K562 (cell line): ENCODE measurements around the gene FHIP2A. TPM values are rescaled to one million over a fixed set of nuclear protein-coding genes. Genes with fewer than 3 reads are reported as not detected.
A peak's percentile ranks its signal among the peaks of the same experiment; 100 is the strongest.

Experiments used
- ATAC-seq: fragments of 200-7000 bp; cut with Tn5 transposase; 3 replicates; pipeline ENCODE4 v1.9.1; 2020; ENCODE audit warnings: moderate library complexity
- BruUV-seq: library from RNA; stranded (reverse); fragments of 400-500 nt; replicated peaks from 2 replicates; lab custom pipeline; 2021; lab: Mats Ljungman, UMichigan
- CTCF ChIA-PET: fragments of 300-600 bp; formaldehyde crosslinking; extraction: SDS; loops from one replicate; lab custom pipeline; 2021; ENCODE audit warnings: low intra/inter-chr PET ratio; lab: Yijun Ruan, JAX
- POLR2A ChIA-PET: fragments of 300-600, 350-650 bp; sonication (Branson Sonifier 250); formaldehyde crosslinking; extraction: SDS; loops from one replicate; lab custom pipeline; 2021; ENCODE audit warnings: antibody characterized with exemption, inconsistent platforms; lab: Yijun Ruan, JAX
- DNase-seq, 4 experiments: peaks; one replicate each; pipeline versions ENCODE4 v3.0.0 to v3.0.0-alpha.2; 2011 to 2018; ENCODE audit warnings: low spot score in 3 of 4, mixed read lengths in 3 of 4; ENCODE audit errors: extremely low read depth in 1 of 4
- FAIRE-seq: peaks from 2 replicates; lab custom pipeline; 2011; peaks lifted over from hg19 to GRCh38; lab: Jason Lieb, UNC
- H2AFZ ChIP-seq: 2 replicates; pipeline ENCODE4 v1.6.0; 2011; ENCODE audit warnings: low read depth, low read length, control low read depth, inconsistent platforms
- H3K27ac ChIP-seq: fragments of 200-600 bp; 3 replicates; pipeline ENCODE4 v1.8.0; 2011; ENCODE audit warnings: low read depth, mild to moderate bottlenecking, control low read depth, inconsistent platforms, low read length, moderate library complexity, mixed read lengths; ENCODE audit errors: extremely low read depth
- H3K27me3 ChIP-seq, 2 experiments: fragments of 300-600 bp in 1 of 2; 2 replicates in 1 of 2; 3 replicates in 1 of 2; pipeline versions ENCODE4 v1.6.0 to v1.8.0; 2011; ENCODE audit warnings: inconsistent platforms in 2 of 2, low read length in 2 of 2, mild to moderate bottlenecking in 1 of 2, mixed read lengths in 1 of 2, moderate library complexity in 1 of 2; ENCODE audit not compliant: control insufficient read depth in 2 of 2, insufficient read depth in 2 of 2
- H3K36me3 ChIP-seq: fragments of 300-600 bp; 3 replicates; pipeline ENCODE4 v1.8.0; 2011; ENCODE audit warnings: mild to moderate bottlenecking, low read length, inconsistent platforms; ENCODE audit not compliant: control insufficient read depth, insufficient read depth
- H3K4me1 ChIP-seq, 2 experiments: fragments of 200-600 bp in 1 of 2; replicated peaks in 1 of 2; 2 replicates in 1 of 2; 3 replicates in 1 of 2; pipeline versions ENCODE4 v1.5.1 to v1.8.0; 2011; ENCODE audit warnings: inconsistent platforms in 2 of 2, low read length in 2 of 2, mild to moderate bottlenecking in 1 of 2, mixed read lengths in 1 of 2, moderate library complexity in 1 of 2; ENCODE audit not compliant: control insufficient read depth in 2 of 2, insufficient read depth in 2 of 2
- H3K4me2 ChIP-seq: 2 replicates; pipeline ENCODE4 v1.6.1; 2011; ENCODE audit warnings: low read length, control low read depth, inconsistent platforms, mixed read lengths; ENCODE audit not compliant: insufficient read depth
- H3K4me3 ChIP-seq: fragments of 200-600 bp; sonication (generic), shearing (Covaris generic); 2 replicates; pipeline ENCODE4 v1.5.1; 2016; ENCODE audit warnings: control low read depth, inconsistent platforms
- H3K79me2 ChIP-seq: fragments of 200-600 bp; 3 replicates; pipeline ENCODE4 v1.8.0; 2011; ENCODE audit warnings: low read length, inconsistent platforms; ENCODE audit not compliant: control insufficient read depth, insufficient read depth
- H3K9ac ChIP-seq, 2 experiments: 2 replicates each; pipeline versions ENCODE4 v1.6.0 to v1.6.1; 2011; ENCODE audit warnings: low read depth in 2 of 2, low read length in 2 of 2, control low read depth in 1 of 2, inconsistent platforms in 1 of 2, mild to moderate bottlenecking in 1 of 2, mixed read lengths in 1 of 2; ENCODE audit not compliant: insufficient read depth in 1 of 2
- H3K9me1 ChIP-seq: one replicate; pipeline ENCODE4 v1.6.0; 2011; ENCODE audit warnings: inconsistent platforms, mild to moderate bottlenecking, low read length, moderate library complexity; ENCODE audit not compliant: control insufficient read depth, insufficient read depth
- H3K9me3 ChIP-seq: replicated peaks from 2 replicates; pipeline ENCODE4 v1.5.1; 2011; ENCODE audit warnings: low read depth, low read length, inconsistent platforms; ENCODE audit not compliant: control insufficient read depth, insufficient read depth
- H4K20me1 ChIP-seq: replicated peaks from 2 replicates; pipeline ENCODE4 v1.6.1; 2011; ENCODE audit warnings: low read length, inconsistent platforms, mixed read lengths; ENCODE audit not compliant: control insufficient read depth, insufficient read depth
- ASH1L ChIP-seq: fragments of 450-650 bp; IDR thresholded peaks from 2 replicates; pipeline ENCODE4 v1.6.1; 2018; ENCODE audit warnings: borderline replicate concordance, mild to moderate bottlenecking, low read depth; ENCODE audit not compliant: partially characterized antibody
- CBFA2T3 ChIP-seq: fragments of 450-650 bp; IDR thresholded peaks from 2 replicates; pipeline ENCODE4 v1.6.1; 2017
- CEBPG ChIP-seq, 3 experiments: fragments of 200-800 bp in 1 of 3; sonication (Bioruptor generic) in 1 of 3; sonication (generic) in 1 of 3; formaldehyde crosslinking in 1 of 3; IDR thresholded peaks in 2 of 3; conservative IDR thresholded peaks in 1 of 3; 2 replicates each; pipeline versions ENCODE4 v1.6.1 to v1.8.0; 2016 to 2022; ENCODE audit warnings: missing compliant biosample characterization in 2 of 3, missing genetic modification characterization in 2 of 3, mild to moderate bottlenecking in 1 of 3, missing genetic modification reagents in 1 of 3
- DDX20 ChIP-seq: fragments of 450-650 bp; IDR thresholded peaks from 2 replicates; pipeline ENCODE4 v1.6.1; 2016; ENCODE audit warnings: missing genetic modification characterization, low read depth, mild to moderate bottlenecking, missing compliant biosample characterization, moderate library complexity
- MEIS2 ChIP-seq: fragments of 450-650 bp; IDR thresholded peaks from 2 replicates; pipeline ENCODE4 v1.6.1; 2014; ENCODE audit warnings: mild to moderate bottlenecking; ENCODE audit not compliant: partially characterized antibody
- SP1 ChIP-seq: sonication (generic); formaldehyde crosslinking; IDR thresholded peaks from 2 replicates; pipeline ENCODE4 v1.8.1; 2022; ENCODE audit warnings: mild to moderate bottlenecking, missing genetic modification reagents
- STAG1 ChIP-seq: sonication (generic); formaldehyde crosslinking; IDR thresholded peaks from 2 replicates; pipeline ENCODE4 v1.5.0; 2020; ENCODE audit warnings: missing genetic modification reagents, borderline replicate concordance
- STAT6 ChIP-seq: sonication (generic); formaldehyde crosslinking; IDR thresholded peaks from 2 replicates; pipeline ENCODE4 v1.8.1; 2023; ENCODE audit warnings: mild to moderate bottlenecking, missing genetic modification reagents
- TAL1 ChIP-seq: fragments of 450-650 bp; IDR thresholded peaks from 2 replicates; pipeline ENCODE4 v1.6.1; 2016; ENCODE audit warnings: mild to moderate bottlenecking
- TCF3 ChIP-seq: sonication (generic); formaldehyde crosslinking; IDR thresholded peaks from 2 replicates; pipeline ENCODE4 v1.4.0; 2020; ENCODE audit warnings: mild to moderate bottlenecking, missing genetic modification reagents
- ZBTB49 ChIP-seq: sonication (generic); formaldehyde crosslinking; IDR thresholded peaks from 2 replicates; pipeline ENCODE4 v1.8.0; 2022; ENCODE audit warnings: missing genetic modification reagents, mild to moderate bottlenecking, borderline replicate concordance
- ZC3H8 ChIP-seq: fragments of 450-650 bp; IDR thresholded peaks from 2 replicates; pipeline ENCODE4 v1.6.1; 2017
- ZFP36 ChIP-seq: fragments of 150-350 bp; IDR thresholded peaks from 2 replicates; pipeline ENCODE4 v1.6.1; 2018; ENCODE audit warnings: low read length, low read depth; ENCODE audit not compliant: partially characterized antibody
- ZNF561 ChIP-seq: fragments of 450-650 bp; formaldehyde crosslinking; conservative IDR thresholded peaks from 2 replicates; pipeline ENCODE4 v1.4.0; 2020; ENCODE audit warnings: mild to moderate bottlenecking, moderate library complexity
- in situ Hi-C: fragments of 300-500 bp; cut with MboI; formaldehyde crosslinking; loops from 4 replicates; pipeline ENCODE4 v1.15.0; 2018; ENCODE audit warnings: inconsistent platforms, mixed read lengths
- intact Hi-C: fragments of 100-400 bp; cut with micrococcal nuclease; formaldehyde crosslinking; loops from 2 replicates; pipeline ENCODE4 v1.14.2; 2022
- polyA plus RNA-seq, 8 experiments: library from polyadenylated mRNA; depleted of rRNA in 4 of 8; stranded (reverse) in 5 of 8; unstranded in 3 of 8; fragments of >200 nt; fragmentation: Nextera tagmentation in 2 of 8; fragmentation: Illumina TruSeq in 1 of 8; extraction: Ambion mirVana in 2 of 8; extraction: Trizol in 1 of 8; gene quantifications; 2 replicates each; pipeline versions ENCODE4 v1.2.1 to v1.2.3, GENCODE V29; 2011 to 2014; ENCODE audit warnings: inconsistent platforms in 1 of 8, missing spikeins in 1 of 8
- total RNA-seq, 7 experiments: library from RNA; depleted of rRNA in 6 of 7; stranded (reverse); fragments of >200 nt in 6 of 7; fragmentation: Illumina TruSeq in 2 of 7; extraction: Trizol in 2 of 7; gene quantifications; 2 replicates each; pipeline versions ENCODE4 v1.2.1 to v1.2.3, GENCODE V29; 2011 to 2021; ENCODE audit warnings: low replicate concordance in 1 of 7
- TF ChIP-seq, protein P1 (sequence below), 2 experiments: IDR thresholded peaks in 1 of 2; conservative IDR thresholded peaks in 1 of 2; 2 replicates each; pipeline ENCODE4 v1.6.1; 2016; ENCODE audit warnings: low read depth in 2 of 2, mild to moderate bottlenecking in 1 of 2, missing compliant biosample characterization in 1 of 2, missing genetic modification characterization in 1 of 2, moderate library complexity in 1 of 2

FHIP2A gene
- total and polyA plus RNA-seq, 9 of the 15 experiments (the other 6 are each of a cell fraction or from before 2014, with no cell fraction given) = 1.5 to 7.4 (median 3.3) TPM

- peaks cover 35% of the 10 kb centered on the region; the same call in 1 of the 3 replicates for H3K36me3 ChIP-seq
- TF ChIP-seq TAL1 = peak; percentile 38; the same call in 1 of the 2 replicates
- TF ChIP-seq MEIS2 = peak; percentile 42
- no peak for TF ChIP-seq ZFP36
- TF ChIP-seq CBFA2T3 = peak; percentile 60
- TF ChIP-seq STAG1 = no peak
- TF ChIP-seq STAT6 (CRISPR knock-in tag) = no peak
- no peak for TF ChIP-seq DDX20 (tag)
- no peak for TF ChIP-seq ASH1L
- TF ChIP-seq, protein P1, sequence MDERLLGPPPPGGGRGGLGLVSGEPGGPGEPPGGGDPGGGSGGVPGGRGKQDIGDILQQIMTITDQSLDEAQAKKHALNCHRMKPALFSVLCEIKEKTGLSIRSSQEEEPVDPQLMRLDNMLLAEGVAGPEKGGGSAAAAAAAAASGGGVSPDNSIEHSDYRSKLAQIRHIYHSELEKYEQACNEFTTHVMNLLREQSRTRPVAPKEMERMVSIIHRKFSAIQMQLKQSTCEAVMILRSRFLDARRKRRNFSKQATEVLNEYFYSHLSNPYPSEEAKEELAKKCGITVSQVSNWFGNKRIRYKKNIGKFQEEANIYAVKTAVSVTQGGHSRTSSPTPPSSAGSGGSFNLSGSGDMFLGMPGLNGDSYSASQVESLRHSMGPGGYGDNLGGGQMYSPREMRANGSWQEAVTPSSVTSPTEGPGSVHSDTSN (CRISPR knock-in tag; IDR thresholded peaks at IDR 0.05; ENCODE audit: low read depth) = no peak
- TF ChIP-seq, protein P1 (tag; conservative IDR thresholded peaks at IDR 0.05; ENCODE audit: low read depth) = 0 out of 2 replicates have a peak, but pooled peaks have one; percentile 21
- no peak for TF ChIP-seq SP1 (CRISPR knock-in tag)
- TF ChIP-seq ZBTB49 (CRISPR knock-in tag) = no peak
- TF ChIP-seq CEBPG (CRISPR knock-in tag; IDR thresholded peaks at IDR 0.05) = no peak
- TF ChIP-seq CEBPG (tag; conservative IDR thresholded peaks at IDR 0.05 in 1 of 2, IDR thresholded peaks at IDR 0.05 in 1 of 2) = no peak
- no peak for TF ChIP-seq ZNF561 (CRISPR knock-in tag)
- TF ChIP-seq TCF3 (CRISPR knock-in tag) = peak; percentile 71
- TF ChIP-seq ZC3H8 = no peak
Measured at GRCh38 chr10:114852197-114852596, 30.6 kb downstream of the FHIP2A start.

More at GRCh38 chr10:114852197-114852596, 30.6 kb downstream of the FHIP2A start:
- Histone ChIP-seq H3K9me1 (no peaks in the 10 kb centered on the region), H3K4me2 (no peak overlapping the region), H2AFZ (no peak overlapping the region), H3K4me3 (no peak overlapping the region), H3K9ac (no peak overlapping the region), H3K27ac (no peak overlapping the region), H3K4me1 (no peaks in the 10 kb centered on the region), H4K20me1 (no peaks in the 10 kb centered on the region), H3K27me3 (no peaks in the 10 kb centered on the region), H3K9me3 (no peaks in the 10 kb centered on the region), H3K79me2 (no peaks in the 10 kb centered on the region)
- POLR2A ChIA-PET = interaction anchor here (0.6 kb wide), 1 partner anchor 1117 kb away, joined by 3 read pairs; no protein-coding TSS in a partner anchor
- BruUV-seq = no TSS peak
- DNase-seq (peak in 2 of 4 experiments; percentile 5 to 21), FAIRE-seq (peak; percentile 23), ATAC-seq (peak; percentile 56; the same call in 2 of the 3 replicates)
- CTCF ChIA-PET = no interaction called here
- in situ Hi-C loops = no loop called here
- intact Hi-C loops = no loop called here
